ENCODE data around the gene SUOX.
"Not testable (repeated sequence)": the region's sequence is repeated elsewhere in the genome, so short reads cannot be mapped to it uniquely, and the experiment has no call there.

SUOX gene

DNA sequence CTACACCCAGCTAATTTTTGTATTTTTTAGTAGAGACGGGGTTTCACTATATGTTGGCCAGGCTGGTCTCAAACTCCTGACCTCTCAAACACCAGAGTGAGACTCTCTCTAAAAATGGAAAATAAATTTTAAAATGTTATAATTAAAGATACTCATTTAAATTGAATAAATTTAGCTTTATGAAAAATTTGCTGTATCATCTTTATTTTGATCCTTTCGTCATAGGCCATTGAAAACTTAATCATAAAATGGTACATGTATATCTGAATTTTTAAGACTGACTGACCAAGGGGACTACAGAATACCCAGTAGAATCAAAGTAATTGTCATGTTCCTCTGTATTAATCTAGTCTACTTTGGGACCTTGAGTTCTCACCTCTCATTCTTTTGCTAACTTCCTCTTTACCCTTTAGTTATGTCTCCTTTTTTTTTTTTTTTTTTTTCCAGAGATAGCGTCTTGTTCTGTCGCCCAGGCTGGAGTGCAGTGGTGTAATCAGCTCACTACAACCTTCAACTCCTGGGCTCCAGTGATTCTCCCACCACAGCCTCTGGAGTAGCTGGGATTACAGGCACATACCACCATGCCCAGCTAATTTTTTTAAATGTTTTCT, 13.7 kb upstream of the SUOX start:
- DNase-seq: no peak

DNA sequence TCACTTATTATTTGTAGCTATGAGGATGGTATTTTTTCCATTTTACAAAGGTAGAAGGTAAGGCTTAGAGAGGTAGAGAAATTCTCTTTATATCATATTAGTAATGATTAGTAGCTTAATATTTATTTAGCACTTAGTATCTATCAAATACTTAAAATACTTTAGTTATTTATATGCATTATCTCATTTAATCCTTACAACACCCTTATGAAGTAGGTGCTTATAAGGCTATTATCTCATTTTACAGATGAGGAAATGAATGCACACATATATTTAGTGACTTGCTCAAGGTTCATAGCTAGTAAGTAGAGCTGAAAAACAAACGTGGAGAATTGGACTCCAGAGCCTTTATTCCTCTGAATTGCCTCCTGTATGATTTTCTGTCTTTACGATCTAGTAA, 12.2 kb upstream of the SUOX start:
- no peak for DNase-seq

DNA sequence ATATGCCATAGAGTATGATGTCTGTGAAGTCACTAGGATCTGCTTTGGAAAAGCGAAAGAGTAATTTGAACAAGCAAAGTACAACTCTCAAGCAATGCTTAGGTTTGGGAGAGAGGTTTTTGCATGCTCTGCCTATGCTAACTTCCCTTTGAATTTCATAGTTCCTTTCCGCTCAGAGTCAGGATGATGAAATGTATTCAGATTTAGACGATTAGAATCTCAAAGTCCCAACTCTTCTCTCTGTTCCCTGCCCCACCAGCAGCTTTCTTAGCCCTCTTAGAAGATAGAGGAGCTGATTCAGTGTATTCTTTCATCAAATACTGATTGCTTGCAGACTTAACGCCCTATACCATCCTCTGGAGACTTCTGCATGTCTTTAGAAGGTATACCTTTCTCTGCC, 11.7 kb upstream of the SUOX start:
- no peak for DNase-seq

DNA sequence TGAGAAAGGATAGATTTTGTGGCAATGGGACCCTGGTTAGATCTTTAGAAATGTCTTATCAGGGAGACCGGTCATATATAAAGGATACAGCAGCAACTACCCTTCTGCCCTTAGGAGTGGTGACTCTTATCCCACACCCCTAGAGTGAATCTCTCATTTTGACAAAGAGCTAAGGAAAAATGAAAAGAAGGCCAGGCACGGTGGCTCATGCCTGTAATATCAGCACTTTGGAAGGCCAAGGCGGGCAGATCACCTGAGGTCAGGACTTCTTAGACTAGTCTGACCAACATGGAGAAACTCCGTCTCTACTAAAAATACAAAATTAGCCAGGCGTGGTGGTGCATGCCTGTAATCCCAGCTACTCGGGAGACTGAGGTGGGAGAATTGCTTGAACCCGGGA, 11.1 kb upstream of the SUOX start:
- DNase-seq: not testable (repeated sequence)

DNA sequence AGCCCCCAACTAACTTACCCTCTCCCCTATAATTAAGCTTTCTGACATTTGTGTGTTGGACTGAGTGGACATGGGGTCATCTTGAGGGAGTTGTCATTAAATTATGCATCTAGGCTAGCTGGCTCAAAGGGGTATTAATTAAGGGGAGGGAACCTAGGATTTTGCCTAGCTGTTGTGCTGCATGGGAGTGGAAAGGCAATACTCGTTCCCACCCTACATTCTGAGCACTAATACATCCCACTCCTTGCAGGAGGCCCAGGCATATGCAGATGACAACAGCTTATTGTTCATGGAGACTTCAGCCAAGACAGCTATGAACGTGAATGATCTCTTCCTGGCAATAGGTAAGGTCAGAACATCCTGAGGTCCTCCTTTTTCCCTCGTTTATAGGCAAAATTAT, 6.0 kb upstream of the SUOX start:
- DNase-seq: no peak

DNA sequence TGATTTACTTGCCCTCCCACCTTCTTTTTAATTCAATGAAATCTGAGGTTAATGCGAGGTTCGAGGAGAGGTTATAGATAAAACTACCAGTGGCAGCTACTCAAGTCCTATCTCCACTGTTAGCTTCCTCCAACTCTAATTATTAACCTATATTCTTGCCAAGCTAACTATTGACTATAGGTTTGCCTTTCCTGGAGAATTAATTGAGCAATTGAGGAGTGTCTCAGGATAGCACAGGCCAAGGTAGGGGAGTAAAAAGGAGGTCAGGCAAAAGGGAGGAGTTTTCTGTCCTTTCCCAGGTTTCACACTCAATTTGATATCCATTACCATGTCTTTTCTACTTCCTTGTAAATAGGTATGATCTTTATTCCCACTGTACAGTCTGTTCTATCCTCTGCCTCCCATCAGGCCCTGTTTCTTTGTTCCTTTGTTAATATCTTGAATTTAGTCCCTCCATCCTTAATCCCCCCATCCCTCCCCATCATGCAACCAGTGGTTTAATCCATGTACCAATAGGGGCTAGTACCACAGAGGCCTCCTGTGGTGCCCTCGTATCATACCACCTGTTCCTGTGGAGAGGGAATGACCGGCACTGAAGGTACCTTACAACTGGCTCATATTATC, 3.7 kb upstream of the SUOX start:
- DNase-seq: no peak

DNA sequence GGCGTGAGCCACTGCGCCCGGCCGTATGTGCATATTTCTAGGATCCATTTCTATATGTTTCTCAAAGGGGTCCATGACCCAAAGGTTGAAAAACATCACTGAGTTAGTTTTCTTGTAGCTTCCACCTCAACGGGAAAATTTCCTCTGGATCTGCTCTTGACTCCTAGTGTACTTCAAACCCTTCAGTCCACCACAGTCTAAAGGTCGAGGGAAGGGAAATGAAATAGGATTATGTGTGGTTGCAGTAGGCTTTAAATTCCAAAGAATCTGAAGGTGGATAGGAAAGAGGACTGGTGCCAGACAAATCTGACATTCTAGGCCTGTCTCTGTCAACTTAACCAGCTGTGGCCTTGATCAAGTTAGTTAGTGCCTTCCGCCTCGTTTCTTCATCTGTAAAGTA, 1.7 kb upstream of the SUOX start:
- DNase-seq: no peak

DNA sequence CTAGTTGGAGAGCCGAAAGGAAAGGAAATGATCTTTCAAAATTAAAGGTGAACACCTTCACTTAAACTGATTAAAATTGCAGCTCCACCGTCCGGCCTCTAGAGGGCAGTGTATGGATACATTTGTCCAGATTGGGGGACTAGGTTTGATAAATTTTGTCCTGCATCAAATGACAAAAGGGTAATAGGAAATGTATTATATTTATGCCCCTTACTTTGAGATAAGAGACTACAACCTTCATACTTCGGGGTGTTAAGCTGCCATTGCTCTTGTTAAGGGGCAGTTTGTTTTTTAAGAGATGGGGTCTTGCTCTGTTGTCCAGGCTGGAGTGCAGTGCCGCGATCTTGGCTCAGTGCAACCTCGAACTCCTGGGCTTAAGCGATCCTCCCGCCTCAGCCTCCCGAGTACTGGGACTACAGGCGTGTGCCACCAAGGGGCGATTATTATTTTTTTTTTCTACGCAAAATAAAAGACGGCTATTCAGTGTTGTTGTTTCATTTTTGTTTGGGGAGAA, 818 bp upstream of the SUOX start:
- peak; percentile 48 to 62 for DNase-seq

DNA sequence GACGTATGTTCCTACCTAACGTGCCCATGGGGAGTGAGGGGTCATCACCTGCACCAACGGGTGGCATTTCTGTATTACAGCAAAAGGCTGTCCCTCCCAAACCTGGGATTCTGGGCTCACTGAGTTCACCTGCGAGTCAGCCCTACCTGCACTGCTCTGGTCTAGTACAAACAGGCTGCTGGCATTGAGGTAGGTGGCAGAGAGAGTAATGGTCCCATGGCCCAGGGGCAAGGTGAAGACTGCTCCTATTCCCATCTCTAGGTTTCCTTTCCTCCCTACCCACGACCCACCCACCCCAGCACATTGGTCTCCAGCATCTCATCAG, 421 bp downstream of the SUOX start:
- DNase-seq: no peak

DNA sequence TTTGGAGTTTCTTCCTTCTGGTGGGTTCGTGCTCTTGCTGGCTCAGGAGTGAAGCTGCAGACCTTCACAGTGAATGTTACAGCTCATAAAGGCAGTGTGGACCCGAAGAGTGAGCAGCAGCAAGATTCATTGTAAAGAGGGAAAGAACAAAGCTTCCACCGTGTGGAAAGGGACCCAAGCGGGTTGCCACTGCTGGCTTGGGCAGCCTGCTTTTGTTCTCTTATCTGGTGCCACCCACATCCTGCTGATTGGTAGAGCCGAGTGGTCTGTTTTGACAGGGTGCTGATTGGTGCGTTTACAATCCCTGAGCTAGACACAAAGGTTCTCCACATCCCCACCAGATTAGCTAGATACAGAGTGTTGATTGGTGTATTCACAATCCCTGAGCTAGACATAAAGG, 2.4 kb downstream of the SUOX start:
- DNase-seq: not testable (repeated sequence)

DNA sequence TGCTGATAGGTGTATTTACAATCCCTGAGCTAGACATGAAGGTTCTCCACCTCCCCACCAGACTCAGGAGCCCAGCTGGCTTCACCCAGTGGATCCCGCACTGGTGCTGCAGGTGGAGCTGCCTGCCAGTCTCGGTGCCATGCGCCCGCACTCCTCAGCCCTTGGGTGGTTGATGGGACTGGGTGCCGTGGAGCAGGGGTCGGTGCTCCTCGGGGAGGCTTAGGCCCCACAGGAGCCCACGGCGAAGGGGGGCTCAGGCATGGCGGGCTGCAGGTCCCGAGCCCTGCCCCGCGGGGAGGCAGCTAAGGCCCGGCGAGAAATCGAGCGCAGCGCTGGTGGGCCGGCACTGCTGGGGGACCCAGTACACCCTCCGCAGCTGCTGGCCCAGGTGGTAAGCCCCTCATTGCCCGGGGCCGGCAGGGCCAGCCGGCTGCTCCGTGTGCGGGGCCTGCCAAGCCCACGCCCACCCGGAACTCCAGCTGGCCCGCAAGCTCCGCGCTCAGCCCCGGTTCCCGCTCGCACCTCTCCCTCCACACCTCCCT, 3.0 kb downstream of the SUOX start:
- DNase-seq: not testable (repeated sequence)

DNA sequence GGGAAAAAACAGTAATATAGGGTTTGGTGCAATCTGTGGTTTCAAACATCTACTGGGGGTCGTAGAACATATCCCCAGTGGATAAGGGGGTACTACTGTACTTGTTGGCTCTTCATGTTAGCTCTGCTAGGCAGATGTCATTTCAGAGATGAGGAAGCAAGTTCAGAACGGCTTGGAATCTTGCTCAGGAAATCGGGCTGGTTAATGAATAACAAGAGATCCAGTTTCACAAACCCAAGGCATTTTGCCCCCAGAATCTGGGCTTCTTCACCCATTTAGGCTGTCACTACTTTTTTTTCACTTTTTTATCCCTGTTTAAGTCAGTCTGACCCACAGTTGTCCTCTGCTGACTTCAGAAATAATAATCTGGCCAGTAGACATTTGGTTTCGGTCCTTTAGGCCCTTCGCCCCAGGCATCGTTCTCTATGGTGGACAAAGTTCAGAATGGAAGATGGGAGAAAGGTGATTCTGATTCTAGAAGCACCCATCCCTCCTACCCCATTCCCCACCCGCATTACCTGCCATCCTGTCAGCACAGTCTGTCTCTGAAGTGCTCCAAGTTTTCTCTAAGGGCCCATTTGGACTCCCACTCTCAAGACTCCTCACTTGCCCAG, 4.5 kb downstream of the SUOX start:
- DNase-seq: no peak

DNA sequence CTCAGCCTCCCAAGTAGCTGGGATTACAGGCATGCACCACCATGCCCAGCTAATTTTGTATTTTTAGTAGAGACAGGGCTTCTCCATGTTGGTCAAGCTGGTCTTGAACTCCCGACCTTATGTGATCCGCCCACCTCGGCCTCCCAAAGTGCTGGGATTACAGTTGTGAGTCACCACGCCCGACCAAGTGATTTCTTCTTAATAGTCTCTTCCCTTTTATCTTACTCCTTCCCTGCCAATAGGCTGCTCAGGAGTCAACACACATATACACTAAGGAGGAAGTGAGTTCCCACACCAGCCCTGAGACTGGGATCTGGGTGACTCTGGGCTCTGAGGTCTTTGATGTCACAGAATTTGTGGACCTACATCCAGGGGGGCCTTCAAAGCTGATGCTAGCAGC, 6.3 kb downstream of the SUOX start:
- DNase-seq: not testable (repeated sequence)

DNA sequence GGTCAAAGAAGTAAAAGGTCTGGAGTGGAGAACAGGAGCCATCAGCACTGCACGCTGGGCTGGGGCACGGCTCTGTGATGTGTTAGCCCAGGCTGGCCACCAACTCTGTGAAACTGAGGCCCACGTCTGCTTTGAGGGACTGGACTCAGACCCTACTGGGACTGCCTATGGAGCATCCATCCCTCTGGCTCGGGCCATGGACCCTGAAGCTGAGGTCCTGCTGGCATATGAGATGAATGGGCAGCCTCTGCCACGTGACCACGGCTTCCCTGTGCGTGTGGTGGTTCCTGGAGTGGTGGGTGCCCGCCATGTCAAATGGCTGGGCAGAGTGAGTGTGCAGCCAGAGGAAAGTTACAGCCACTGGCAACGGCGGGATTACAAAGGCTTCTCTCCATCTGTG, 7.1 kb downstream of the SUOX start:
- no peak for DNase-seq

DNA sequence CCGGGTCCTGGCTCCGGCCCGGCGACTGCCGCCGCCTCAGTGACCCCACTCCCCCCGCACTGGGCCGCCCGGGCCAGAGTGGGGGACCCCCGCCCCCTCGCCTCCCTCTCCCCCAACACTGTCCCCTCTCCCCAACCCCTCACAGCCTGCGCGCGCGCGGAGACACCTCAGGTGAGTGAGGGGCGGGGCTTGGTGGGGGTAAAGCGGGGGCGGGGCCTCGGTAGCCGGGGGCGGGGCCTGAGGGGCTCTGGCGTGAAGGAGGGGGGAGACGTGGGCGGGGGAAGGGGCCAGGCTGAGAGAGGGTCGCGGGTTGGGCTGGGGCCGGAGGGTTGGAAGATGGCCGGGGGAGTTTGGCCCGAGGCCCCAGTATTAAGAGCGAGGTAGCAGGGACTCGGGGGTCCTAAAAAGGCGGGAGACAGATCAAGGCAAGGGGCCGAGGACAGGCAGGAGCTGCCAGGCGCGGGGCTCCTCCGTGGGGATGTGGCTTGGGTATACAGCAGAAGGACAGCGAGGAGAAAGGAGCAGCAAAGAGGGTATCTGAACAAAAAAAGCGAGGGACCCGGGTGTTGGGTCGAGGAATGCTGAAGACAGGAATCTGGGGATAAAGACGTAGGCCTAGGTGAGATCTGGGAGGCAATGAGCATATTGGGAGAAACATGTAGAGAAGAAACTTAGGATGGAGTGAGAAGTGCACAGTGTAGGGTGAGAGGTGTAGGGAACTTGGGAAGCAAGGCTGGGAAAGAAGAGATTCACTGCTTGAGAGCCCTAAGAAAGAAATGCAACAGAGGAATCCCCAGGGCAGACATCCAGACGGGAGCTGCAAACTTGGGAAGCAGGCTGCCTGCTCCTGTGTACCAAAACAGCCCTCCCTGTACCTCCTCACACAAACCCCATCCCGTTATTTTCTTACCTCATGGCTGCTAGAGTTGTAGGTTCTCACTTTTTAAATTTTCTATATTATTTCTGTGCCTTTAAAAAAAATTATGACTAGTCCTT, 10.8 kb downstream of the SUOX start:
- DNase-seq: peak; percentile 73

DNA sequence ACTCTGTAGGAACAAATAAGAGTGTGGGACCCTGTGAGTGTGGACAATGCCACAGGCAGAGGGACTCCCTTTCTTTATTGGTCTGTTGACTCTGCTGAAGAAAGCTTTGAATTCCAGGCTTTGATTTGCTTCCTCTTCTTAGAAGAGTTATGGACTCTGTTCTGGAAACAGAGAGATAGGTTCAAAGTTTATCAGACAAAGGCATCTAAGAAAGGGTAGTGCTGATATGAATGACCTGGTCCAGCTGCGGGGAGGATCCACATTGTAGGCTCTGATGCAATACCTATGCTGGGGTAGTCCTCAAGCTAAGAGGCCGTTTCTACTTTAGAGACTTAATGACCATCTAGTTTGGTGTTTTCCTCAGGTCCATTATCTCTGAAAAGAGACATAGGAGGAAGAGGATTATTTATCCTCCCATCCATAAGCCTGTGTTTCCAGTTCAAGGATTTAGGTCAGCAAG, 13.1 kb downstream of the SUOX start:
- DNase-seq: no peak

DNA sequence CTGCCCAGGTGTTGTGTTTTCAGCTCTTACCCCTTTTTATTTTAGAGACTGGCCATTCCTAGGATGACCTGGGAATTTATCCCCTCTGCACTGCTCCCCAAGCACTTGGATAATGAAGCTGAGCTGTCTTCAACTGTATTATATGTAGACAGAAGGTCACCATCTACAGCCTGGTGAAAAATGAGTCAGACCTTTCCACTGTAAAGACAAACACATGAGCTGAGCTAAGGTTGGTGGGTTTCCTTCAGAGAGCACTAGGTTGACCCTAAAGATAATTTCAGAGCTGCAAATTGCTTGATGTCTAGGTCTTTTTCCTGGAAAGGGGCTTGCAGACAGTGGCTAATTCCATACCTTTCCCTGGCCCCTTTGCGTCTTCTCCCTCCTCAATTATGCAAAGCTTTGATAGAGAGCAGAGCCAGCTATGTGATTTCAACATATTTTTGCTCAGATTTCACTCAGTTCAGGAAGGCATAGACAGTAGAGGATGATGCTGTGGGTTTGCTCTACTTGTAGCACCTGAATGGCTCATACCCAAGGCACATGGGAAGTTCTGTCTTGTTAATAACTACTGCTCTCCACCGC, 14.5 kb downstream of the SUOX start:
- no peak for DNase-seq

DNA sequence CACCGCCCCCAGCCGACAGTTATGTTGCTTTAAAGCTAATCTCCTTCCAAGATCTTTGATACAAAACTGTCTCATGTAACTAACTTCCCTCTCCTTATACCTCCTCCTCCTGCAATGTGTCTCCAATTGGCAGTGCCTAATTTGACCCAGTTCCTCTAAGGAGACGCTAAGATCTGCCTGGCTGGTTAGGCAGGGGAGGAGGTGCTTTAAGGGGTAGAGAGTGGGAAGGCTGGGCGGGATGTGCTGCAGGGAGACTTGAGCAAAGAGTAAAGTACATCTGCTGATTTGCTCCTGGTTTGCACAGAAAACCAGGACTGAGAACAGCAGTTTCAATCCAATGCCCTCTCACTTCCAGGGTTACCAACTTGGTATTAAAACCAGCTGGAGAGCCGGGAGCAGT, 16.4 kb downstream of the SUOX start:
- DNase-seq: no peak

DNA sequence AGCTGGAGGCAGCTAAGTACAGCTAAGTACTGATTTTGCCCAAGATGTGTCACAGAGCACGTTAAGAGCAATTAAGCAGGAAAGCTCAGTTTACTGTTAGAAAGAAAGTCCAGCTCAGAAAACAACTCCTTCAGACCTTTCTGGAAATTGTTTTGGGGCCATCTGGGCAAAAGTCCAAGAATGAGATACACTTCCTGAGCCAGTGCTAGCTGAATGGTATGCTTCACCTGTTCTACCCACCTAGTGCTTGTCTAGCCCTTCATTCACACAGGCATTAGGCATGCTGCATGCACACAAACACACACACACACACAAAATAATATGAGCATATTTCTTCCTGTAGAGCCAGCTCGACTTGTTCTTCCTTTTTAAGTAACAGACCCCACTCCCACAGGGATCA, 17.1 kb downstream of the SUOX start:
- no peak for DNase-seq

DNA sequence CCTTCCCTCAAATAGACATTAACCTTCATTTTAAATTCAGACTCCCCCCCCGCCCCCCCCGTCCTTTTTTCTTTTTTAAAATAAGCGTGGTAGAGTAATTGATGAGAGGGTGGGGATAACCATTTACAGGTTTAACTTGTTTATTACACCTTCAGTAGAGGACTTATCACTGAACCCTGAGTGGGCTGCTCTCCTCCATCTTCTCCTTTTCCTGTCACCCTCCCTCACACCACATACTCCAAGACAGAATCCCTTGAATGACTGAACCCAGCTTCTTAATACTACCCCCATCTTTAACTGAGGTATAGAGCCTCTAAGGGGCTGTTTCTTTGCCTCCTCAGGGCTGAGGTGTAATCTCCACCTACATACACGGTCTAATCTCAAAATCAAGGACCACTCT, 20.1 kb downstream of the SUOX start:
- no peak for DNase-seq

DNA sequence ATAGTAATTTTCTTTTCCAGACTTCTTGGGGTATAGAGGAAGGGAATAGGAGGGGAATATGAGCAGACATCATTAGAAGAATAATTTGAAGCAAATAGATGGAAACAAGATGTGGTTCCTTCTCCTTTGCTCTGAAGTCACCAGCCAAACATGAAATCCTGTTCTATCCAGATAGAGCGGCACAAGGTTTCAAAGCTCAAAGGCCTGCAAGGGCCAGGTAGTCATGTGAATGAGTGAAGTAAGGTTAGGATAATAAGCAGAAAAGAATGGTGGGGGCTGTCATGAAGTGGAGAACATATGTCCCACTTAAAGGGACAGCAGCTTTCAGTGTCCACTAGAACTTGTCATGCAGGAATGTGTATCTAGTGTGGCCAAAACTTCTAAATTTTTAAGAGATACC, 21.3 kb downstream of the SUOX start:
- DNase-seq: no peak

DNA sequence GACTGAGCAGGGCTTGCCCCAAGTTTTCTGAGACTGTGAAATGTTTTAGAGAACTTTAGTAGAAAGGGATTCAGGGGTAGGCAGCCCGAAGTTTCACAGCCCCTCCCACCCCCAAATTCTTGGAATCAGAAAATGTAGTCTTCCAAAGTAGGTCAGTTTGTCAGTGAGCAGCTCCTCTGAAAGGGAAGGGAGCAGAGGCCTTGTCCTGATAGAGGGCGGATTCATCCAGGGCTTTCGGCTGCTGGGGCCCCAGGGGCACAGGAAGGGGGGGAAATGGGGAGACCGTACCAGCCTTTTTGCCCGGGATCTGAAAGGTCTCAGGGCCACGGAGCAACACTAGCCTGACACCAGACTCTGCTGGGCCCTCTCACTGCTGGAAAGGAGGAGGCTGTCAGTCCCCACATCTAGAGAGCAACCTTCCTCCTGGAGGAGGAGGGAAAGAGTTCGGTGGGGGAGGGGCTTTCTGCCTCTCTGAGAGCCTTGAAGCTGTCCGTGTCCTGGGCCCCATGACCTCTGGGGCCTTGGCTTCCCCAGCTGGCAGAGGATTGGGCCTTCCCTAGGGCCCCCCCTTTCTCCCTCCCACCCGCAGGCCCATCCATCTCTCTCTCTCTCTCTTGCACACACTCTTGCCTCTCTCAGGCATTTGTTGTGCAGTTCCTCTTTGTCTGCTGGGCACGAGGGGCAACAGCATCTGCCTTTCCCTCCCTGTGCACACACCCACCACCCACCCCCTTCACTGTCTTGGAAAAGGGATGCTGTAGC, 23.5 kb downstream of the SUOX start, which contains the start of gene IKZF4:
TSS of gene IKZF4 (plus strand) at position 621 of the 762 bp plus-strand sequence. CDS start 451 bp downstream, outside the sequence.
- peak; percentile 50 to 56 for DNase-seq
